Hepatocyte (in vitro differentiated cells): ENCODE results near the gene DMAC2. TPM values are rescaled to one million over a fixed set of nuclear protein-coding genes. Genes with fewer than 3 reads are reported as not detected.
"Not testable (repeated sequence)": the region's sequence is repeated elsewhere in the genome, so short reads cannot be mapped to it uniquely, and the experiment has no call there.

Source experiments
- DNase-seq: peaks from one replicate; pipeline ENCODE4 v3.0.0-alpha.2; 2016; ENCODE audit warnings: low spot score
- H2AFZ ChIP-seq: fragments of 200-600 bp; sonication (generic); 2 replicates; pipeline ENCODE4 v1.6.0; 2016; ENCODE audit warnings: antibody characterized with exemption, mild to moderate bottlenecking
- H3K27ac ChIP-seq: fragments of 200-600 bp; sonication (generic); 2 replicates; pipeline ENCODE4 v1.5.1; 2016; ENCODE audit warnings: mild to moderate bottlenecking
- H3K27me3 ChIP-seq: fragments of 200-600 bp; sonication (generic); 2 replicates; pipeline ENCODE4 v1.6.1; 2016
- H3K36me3 ChIP-seq: fragments of 200-600 bp; sonication (generic); replicated peaks from 2 replicates; pipeline ENCODE4 v1.5.1; 2016; ENCODE audit warnings: low read depth; ENCODE audit not compliant: insufficient read depth
- H3K4me1 ChIP-seq: fragments of 200-600 bp; sonication (generic); 2 replicates; pipeline ENCODE4 v1.5.1; 2016; ENCODE audit warnings: mild to moderate bottlenecking, moderate library complexity; ENCODE audit not compliant: insufficient read depth
- H3K4me2 ChIP-seq: fragments of 200-600 bp; sonication (generic); 2 replicates; pipeline ENCODE4 v1.6.0; 2016
- H3K4me3 ChIP-seq: fragments of 200-600 bp; sonication (generic); 2 replicates; pipeline ENCODE4 v1.5.1; 2016; ENCODE audit warnings: mild to moderate bottlenecking
- H3K79me2 ChIP-seq: fragments of 200-600 bp; sonication (generic); 2 replicates; pipeline ENCODE4 v1.6.0; 2017; ENCODE audit warnings: mild to moderate bottlenecking
- H3K9me2 ChIP-seq: fragments of 200-600 bp; sonication (generic); replicated peaks from 2 replicates; pipeline ENCODE4 v1.6.0; 2017; ENCODE audit warnings: mild to moderate bottlenecking; ENCODE audit not compliant: insufficient read depth
- H3K9me3 ChIP-seq: fragments of 200-600 bp; sonication (generic); 2 replicates; pipeline ENCODE4 v1.5.1; 2016; ENCODE audit warnings: low read depth, mild to moderate bottlenecking
- H4K20me1 ChIP-seq: fragments of 200-600 bp; sonication (generic); 2 replicates; pipeline ENCODE4 v1.6.0; 2016; ENCODE audit warnings: mild to moderate bottlenecking; ENCODE audit not compliant: insufficient read depth, poor library complexity, severe bottlenecking
- CTCF ChIP-seq: fragments of 200-600 bp; sonication (generic); IDR thresholded peaks from 2 replicates; pipeline ENCODE4 v1.5.1; 2016; ENCODE audit warnings: antibody characterized with exemption, mild to moderate bottlenecking; ENCODE audit not compliant: poor library complexity
- EZH2 ChIP-seq: fragments of 200-600 bp; sonication (generic); IDR thresholded peaks from 2 replicates; pipeline ENCODE4 v1.6.1; 2016; ENCODE audit warnings: antibody characterized with exemption, mild to moderate bottlenecking, borderline replicate concordance
- EZH2phosphoT487 ChIP-seq: fragments of 200-600 bp; sonication (generic); IDR thresholded peaks from one replicate; pipeline ENCODE4 v1.6.1; 2018; ENCODE audit warnings: antibody characterized with exemption, mild to moderate bottlenecking, low read depth, moderate library complexity; ENCODE audit not compliant: unreplicated experiment, severe bottlenecking
- WGBS: methylation state at CpG from one replicate; pipeline ENCODE4 v1.1.6; 2016; ENCODE audit warnings: low lambda C conversion rate; ENCODE audit errors: missing lambda C conversion rate; 5-methylcytosine and 5-hydroxymethylcytosine counted together
- polyA plus RNA-seq: library from polyadenylated mRNA; unstranded; fragments of >200 nt; fragmentation: Nextera tagmentation; extraction: Ambion mirVana; gene quantifications from 2 replicates; pipeline ENCODE4 v1.2.1, GENCODE V29; 2016
- total RNA-seq: library from RNA; depleted of rRNA; stranded (reverse); fragments of >200 nt; gene quantifications from 2 replicates; pipeline ENCODE4 v1.2.3, GENCODE V29; 2014

DMAC2 gene
- total and polyA plus RNA-seq, 2 experiments from 2014 or later, result 54.7 to 66.8 TPM

- H3K27me3 ChIP-seq, result no peaks in the 10 kb centered on the region
- no peaks in the 10 kb centered on the region for H4K20me1 ChIP-seq
- no peaks in the 10 kb centered on the region for H3K9me2 ChIP-seq
- peak overlapping the region; percentile 74 for H3K27ac ChIP-seq
- TF ChIP-seq EZH2phosphoT487 (no peak), CTCF (no peak), EZH2 (no peak)
- H3K4me3 ChIP-seq, result no peak overlapping the region
- H2AFZ ChIP-seq, result no peak overlapping the region
- H3K9me3 ChIP-seq, result no peaks in the 10 kb centered on the region
- H3K79me2 ChIP-seq, result peaks cover 10% of the 10 kb centered on the region
- H3K4me2 ChIP-seq, result no peak overlapping the region
- H3K36me3 ChIP-seq, result no peaks in the 10 kb centered on the region
- DNase-seq, result no peak
- H3K4me1 ChIP-seq, result no peaks in the 10 kb centered on the region
These were observed 3.1 kb downstream of the DMAC2 start for GRCh38 chr19:41436674-41436951.

- H3K9me3 ChIP-seq, result no peaks in the 10 kb centered on the region
- WGBS, result 95% methylated on average over 19 of the region's 19 CpGs
- peaks cover 10% of the 10 kb centered on the region for H3K79me2 ChIP-seq
- no peaks in the 10 kb centered on the region for H3K4me1 ChIP-seq
- peak; percentile 3 for TF ChIP-seq CTCF
- no peak for TF ChIP-seq EZH2phosphoT487
- TF ChIP-seq EZH2, result no peak
- H3K36me3 ChIP-seq, result no peaks in the 10 kb centered on the region
- no peaks in the 10 kb centered on the region for H4K20me1 ChIP-seq
- no peaks in the 10 kb centered on the region for H3K27me3 ChIP-seq
- no peak overlapping the region for H3K4me3 ChIP-seq
- H2AFZ ChIP-seq, result no peak overlapping the region
- no peaks in the 10 kb centered on the region for H3K9me2 ChIP-seq
- H3K4me2 ChIP-seq, result no peak overlapping the region
- DNase-seq, result peak; percentile 51
- H3K27ac ChIP-seq, result peak overlapping the region; percentile 81
These were observed 3.6 kb downstream of the DMAC2 start for GRCh38 chr19:41435936-41436673.

- not testable (repeated sequence) for H3K9me3 ChIP-seq, H4K20me1 ChIP-seq, DNase-seq, H3K27me3 ChIP-seq, H3K4me2 ChIP-seq, H2AFZ ChIP-seq, H3K27ac ChIP-seq, H3K4me1 ChIP-seq, H3K4me3 ChIP-seq, H3K36me3 ChIP-seq, H3K9me2 ChIP-seq
- H3K79me2 ChIP-seq, result peaks cover 10% of the 10 kb centered on the region
- 97% methylated on average over 11 of the region's 11 CpGs for WGBS
These were observed 4.3 kb downstream of the DMAC2 start for GRCh38 chr19:41435376-41435775.

GRCh38 chr19:41434450-41434849, 5.3 kb downstream of the DMAC2 start:
- no peak overlapping the region for H3K4me2 ChIP-seq
- no peak for TF ChIP-seq EZH2
- TF ChIP-seq EZH2phosphoT487, result no peak
- no peak for TF ChIP-seq CTCF
- no peaks in the 10 kb centered on the region for H4K20me1 ChIP-seq
- H3K27ac ChIP-seq, result no peak overlapping the region
- no peaks in the 10 kb centered on the region for H3K36me3 ChIP-seq
- no peaks in the 10 kb centered on the region for H3K9me3 ChIP-seq
- no peak for DNase-seq
- H2AFZ ChIP-seq, result no peak overlapping the region
- no peaks in the 10 kb centered on the region for H3K9me2 ChIP-seq
- H3K4me1 ChIP-seq, result no peaks in the 10 kb centered on the region
- H3K4me3 ChIP-seq, result no peak overlapping the region
- no peaks in the 10 kb centered on the region for H3K27me3 ChIP-seq
- peaks cover 10% of the 10 kb centered on the region for H3K79me2 ChIP-seq
- 86% methylated on average over 5 of the region's 5 CpGs for WGBS
